Muscle layer of colon (tissue), 2 donors: ENCODE results near the gene PCIF1.
A peak's percentile ranks its signal among the peaks of the same experiment; 100 is the strongest.
"Not testable (repeated sequence)": the region's sequence is repeated elsewhere in the genome, so short reads cannot be mapped to it uniquely, and the experiment has no call there.

ENCODE experiments used
- H3K27ac ChIP-seq: one replicate; pipeline ENCODE4 v1.7.0; 2013; ENCODE audit warnings: low read depth, mild to moderate bottlenecking, low read length, moderate library complexity
- H3K27me3 ChIP-seq, 2 donors: one replicate each; pipeline ENCODE4 v1.7.0; 2013; ENCODE audit warnings: low read length in 2 of 2, mild to moderate bottlenecking in 2 of 2; ENCODE audit not compliant: insufficient read depth in 2 of 2, control insufficient read depth in 1 of 2
- H3K36me3 ChIP-seq: one replicate; pipeline ENCODE4 v1.7.0; 2013; ENCODE audit warnings: mild to moderate bottlenecking, low read length; ENCODE audit not compliant: insufficient read depth
- H3K4me1 ChIP-seq: one replicate; pipeline ENCODE4 v1.7.0; 2013; ENCODE audit warnings: mild to moderate bottlenecking, low read length; ENCODE audit not compliant: insufficient read depth
- H3K4me3 ChIP-seq, 2 donors: one replicate each; pipeline ENCODE4 v1.7.0; 2013; ENCODE audit warnings: low read length in 2 of 2, low read depth in 1 of 2, mild to moderate bottlenecking in 1 of 2, moderate library complexity in 1 of 2
- H3K9ac ChIP-seq: one replicate; pipeline ENCODE4 v1.7.0; 2013; ENCODE audit warnings: low read length
- H3K9me3 ChIP-seq: one replicate; pipeline ENCODE4 v1.7.0; 2013; ENCODE audit warnings: mild to moderate bottlenecking, low read length
- donor health status: abdominal sarcoma.
- donor health status: Adenocarcinoma of cecum.

Gene PCIF1

DNA sequence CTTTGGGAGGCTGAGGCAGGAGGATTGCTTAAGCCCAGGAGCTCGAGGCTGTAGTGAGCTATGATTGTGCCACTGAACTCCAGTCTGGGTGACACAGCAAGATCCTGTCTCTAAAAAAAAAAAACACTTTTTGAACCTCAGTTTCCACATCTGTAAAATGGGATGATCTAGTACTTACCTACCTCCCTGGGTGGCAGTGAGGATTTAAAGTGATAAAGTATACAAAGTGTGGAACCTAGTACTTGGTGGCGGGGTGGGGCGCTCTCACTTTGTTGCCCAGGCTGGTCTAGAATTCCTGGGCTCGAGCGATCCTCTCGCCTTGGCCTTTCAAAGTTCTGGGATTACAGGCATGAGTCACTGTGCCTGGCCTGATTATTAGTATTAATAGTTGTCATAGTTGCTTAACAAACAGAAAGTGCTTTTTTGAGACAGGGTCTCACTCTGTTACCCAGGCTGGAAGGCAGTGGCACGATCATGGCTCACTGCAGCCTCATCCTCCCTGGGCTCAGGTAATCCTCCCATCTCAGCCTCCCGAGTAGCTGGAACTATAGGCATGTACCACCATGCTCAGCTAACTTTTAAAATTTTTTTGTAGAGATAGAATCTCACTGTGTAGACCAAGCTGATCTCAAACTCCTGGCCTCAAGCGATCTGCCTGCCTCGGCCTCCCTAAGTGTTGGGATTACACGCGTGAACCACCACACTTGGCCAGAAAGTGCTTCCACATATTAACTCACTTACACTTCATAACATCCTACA is 15.5 kb upstream of the PCIF1 start:
- Histone ChIP-seq H3K27me3 (no peaks in the 10 kb centered on the region), H3K36me3 (no peaks in the 10 kb centered on the region), H3K27ac (peak overlapping the region; percentile 21), H3K9me3 (no peaks in the 10 kb centered on the region), H3K9ac (no peak overlapping the region), H3K4me1 (peaks cover 1% of the 10 kb centered on the region), H3K4me3 (no peak overlapping the region)

DNA sequence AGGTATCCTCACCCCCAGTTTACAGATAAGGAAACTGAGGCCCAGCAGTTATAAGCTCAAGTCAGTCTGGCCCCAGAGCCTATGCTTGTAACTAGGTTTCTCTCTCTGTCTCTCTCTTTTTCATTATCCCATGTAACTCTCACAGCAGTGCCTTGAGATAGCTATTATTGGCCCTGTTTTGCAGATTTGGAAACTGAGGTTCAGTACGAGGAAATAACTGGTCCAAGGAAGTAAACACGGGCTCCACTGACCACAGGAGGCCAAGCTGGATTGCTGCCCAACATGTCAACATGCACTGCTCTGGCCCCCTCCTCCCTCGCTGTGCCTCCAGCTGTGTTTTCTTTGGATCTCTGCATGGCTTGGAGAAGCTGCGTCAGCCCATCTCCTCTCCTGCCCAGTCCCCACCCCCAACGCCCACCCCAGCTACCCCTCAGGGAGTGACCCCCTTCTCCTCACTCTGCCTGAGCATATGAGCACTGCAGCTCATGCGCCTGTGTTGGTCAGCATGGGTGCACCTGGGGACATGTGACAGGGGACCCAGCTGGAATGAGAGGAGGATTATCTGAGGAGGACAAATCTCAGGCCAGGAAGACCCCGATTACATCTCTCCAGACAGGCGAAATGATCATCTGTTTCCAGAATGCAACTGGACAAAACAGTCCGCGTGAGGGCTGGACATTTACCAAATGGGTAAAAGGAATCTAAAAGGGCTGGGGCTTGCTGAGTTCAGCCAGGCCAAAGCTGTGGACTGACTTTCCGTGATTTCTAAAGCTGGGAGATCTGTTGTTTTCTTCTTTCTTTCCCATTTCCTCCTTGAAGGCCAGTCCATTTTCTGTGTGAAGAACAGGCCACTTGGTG is 14.7 kb upstream of the PCIF1 start:
- H3K9ac ChIP-seq: no peak overlapping the region
- no peak overlapping the region for H3K4me3 ChIP-seq
- no peaks in the 10 kb centered on the region for H3K36me3 ChIP-seq
- peaks cover 9% of the 10 kb centered on the region for H3K4me1 ChIP-seq
- no peaks in the 10 kb centered on the region for H3K27me3 ChIP-seq
- H3K9me3 ChIP-seq: no peaks in the 10 kb centered on the region
- no peak overlapping the region for H3K27ac ChIP-seq

- Histone ChIP-seq H3K4me1 (peaks cover 11% of the 10 kb centered on the region), H3K4me3 (no peak overlapping the region), H3K36me3 (no peaks in the 10 kb centered on the region), H3K9ac (no peak overlapping the region), H3K9me3 (no peaks in the 10 kb centered on the region), H3K27ac (no peak overlapping the region), H3K27me3 (no peaks in the 10 kb centered on the region)
These were observed 13.8 kb upstream of the PCIF1 start for GRCh38 chr20:45920462-45921336.

DNA sequence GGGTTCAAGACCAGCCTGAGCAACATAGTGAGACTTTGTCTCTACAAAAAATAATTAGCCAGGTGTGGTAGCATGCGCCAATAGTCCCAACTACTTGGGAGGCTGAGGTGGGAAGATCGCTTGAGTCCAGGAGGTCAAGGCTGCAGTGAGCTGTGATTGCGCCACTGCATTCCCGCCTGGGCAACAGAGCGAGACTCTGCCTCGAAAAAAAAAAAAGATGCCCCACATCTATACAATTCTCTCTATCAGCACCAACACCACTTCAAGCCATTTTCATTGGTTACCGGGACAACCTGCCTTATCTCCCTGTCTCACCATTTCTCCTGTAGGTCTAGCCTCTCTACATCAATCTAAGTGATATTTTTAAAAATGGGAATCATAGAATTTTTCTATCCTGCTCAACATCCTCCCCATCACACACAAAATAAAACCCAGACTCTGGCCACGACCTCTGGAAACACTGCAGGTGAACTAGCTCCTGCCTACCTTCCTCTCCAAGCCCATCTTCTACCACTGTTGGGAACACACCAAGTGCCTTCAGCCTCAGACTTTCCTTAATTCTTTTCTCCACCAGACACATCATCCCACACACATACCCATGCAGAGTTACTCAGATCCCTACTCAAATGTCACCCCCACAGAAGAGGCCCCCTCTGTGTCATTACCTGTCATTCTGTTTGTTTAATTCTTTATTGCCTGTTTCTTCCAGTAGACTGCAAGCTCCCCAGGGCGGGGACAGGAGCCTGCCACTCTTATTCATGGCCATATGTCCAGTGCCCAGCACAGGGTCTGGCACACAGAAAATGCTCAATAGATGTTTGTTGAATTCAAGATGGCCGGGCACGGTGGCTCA is 12.9 kb upstream of the PCIF1 start:
- Histone ChIP-seq H3K27ac (no peak overlapping the region), H3K9ac (no peak overlapping the region), H3K9me3 (no peaks in the 10 kb centered on the region), H3K36me3 (no peaks in the 10 kb centered on the region), H3K4me1 (peaks cover 11% of the 10 kb centered on the region), H3K27me3 (no peaks in the 10 kb centered on the region), H3K4me3 (no peak overlapping the region)

DNA sequence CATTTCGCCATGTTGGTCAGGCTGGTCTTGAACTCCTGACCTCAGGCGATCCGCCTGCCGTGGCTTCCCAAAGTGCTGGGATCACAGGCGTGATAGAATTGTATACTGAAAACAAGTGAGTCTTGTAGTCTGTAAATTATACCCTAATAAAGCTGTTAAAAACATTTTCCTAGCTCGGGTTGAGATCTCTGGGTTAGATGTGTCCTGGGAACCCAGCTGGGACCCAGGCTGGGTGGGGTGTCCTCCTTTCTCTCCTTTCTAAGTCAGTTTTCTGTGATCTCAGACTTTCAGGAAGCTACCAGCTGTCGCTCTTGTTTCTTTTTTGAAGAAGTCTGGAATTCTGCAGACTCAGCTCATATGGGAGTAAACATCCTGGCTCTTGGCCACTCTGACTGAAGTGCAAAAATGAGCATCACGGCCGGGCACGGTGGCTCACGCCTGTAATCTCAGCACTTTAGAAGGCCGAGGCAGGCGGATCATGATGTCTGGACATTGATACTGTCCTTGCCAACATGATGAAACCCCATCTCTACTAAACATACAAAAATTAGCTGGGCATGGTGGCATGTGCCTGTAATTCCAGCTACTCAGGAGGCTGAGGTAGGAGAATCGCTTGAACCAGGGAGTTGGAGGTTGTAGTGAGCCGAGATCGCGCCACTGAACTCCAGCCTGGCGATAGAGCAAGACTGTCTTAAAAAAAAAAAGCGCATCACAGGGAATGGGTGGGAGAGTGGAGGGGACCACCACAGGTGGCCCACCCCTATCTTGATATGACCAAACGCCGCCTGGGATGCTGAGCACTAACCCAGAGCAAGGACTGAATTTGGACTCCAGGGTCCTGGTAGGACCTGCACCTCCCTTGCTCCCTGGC is 9.9 kb upstream of the PCIF1 start:
- Histone ChIP-seq H3K9ac (peak overlapping the region; percentile 4), H3K4me1 (peaks cover 11% of the 10 kb centered on the region), H3K27me3 (no peaks in the 10 kb centered on the region), H3K9me3 (no peaks in the 10 kb centered on the region), H3K27ac (peak overlapping the region; percentile 23), H3K4me3 (no peak overlapping the region), H3K36me3 (no peaks in the 10 kb centered on the region)

DNA sequence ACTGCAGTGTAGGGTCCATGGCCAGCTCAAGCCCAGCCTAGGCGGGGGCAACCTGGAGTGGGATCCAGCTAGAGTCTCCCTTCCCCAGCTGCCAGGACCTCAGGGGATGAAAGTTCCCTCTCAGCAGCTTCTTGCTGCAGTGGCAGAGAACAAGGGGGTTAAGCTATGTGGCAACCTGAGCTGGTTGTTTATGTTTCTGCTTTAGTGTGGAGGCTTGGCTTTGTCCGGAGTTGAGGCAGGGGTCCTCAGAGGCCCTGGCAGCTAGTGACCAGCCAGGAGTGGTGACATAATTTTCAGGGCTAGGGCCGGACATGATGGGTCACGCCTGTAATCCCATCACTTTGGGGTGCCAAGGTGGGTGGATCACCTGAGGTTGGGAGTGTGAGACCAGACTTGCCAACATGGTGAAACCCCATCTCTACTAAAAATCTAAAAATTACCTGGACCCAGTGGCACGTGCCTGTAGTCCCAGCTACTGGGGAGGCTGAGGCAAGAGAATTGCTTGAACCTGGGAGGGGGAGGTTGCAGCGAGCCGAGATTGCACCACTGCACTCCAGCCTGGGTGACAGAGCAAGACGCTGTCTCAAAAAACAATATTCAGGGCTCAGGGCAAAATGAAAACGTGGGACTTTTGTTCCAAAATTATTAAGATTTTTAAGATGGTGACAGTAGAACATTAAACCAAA is 8.5 kb upstream of the PCIF1 start:
- Histone ChIP-seq H3K9ac (no peak overlapping the region), H3K4me1 (peaks cover 11% of the 10 kb centered on the region), H3K4me3 (no peak overlapping the region), H3K27me3 (no peaks in the 10 kb centered on the region), H3K27ac (no peak overlapping the region), H3K9me3 (no peaks in the 10 kb centered on the region), H3K36me3 (no peaks in the 10 kb centered on the region)

GRCh38 chr20:45926731-45927070 is 7.8 kb upstream of the PCIF1 start:
- Histone ChIP-seq H3K4me3 (no peak overlapping the region), H3K36me3 (no peaks in the 10 kb centered on the region), H3K9me3 (no peaks in the 10 kb centered on the region), H3K9ac (no peak overlapping the region), H3K27ac (no peak overlapping the region), H3K4me1 (peaks cover 11% of the 10 kb centered on the region), H3K27me3 (no peaks in the 10 kb centered on the region)

DNA sequence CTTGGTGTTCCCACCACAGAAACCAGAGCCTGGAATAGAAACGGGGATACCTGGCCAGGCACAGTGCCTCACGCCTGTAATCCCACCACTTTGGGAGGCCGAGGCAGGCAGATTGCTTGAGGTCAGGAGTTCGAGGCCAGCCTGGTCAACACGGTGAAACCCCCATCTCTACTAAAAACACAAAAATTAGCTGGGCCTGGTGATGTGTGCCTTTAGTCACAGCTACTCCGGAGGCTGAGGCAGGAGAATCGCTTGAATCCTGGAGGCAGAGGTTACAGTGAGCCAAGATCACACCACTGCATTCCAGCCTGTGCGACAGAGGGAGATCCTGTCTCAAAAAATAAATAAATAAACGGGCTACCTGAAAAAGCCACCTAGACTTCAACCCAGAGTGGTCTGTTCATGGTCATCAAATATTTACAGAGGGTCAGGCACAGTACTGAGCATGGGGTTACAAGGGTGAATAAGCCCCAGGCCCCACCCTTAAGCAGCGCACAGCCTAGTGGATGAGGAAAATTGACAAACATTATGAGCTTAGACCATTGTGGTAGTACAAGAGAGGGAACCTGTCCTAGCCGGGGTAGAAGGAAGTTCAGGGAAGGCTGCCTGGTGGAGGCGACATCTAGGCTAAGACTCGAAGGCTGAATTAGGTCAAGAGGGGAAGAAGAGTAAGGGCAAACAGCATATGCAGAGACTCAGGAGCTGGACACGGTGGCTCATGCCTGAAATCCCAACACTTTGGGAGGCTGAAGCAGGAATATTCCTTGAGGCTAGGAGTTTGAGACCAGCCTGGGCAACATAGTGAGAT is 7.2 kb upstream of the PCIF1 start:
- H3K9ac ChIP-seq: no peak overlapping the region
- H3K36me3 ChIP-seq: no peaks in the 10 kb centered on the region
- no peak overlapping the region for H3K27ac ChIP-seq
- no peaks in the 10 kb centered on the region for H3K9me3 ChIP-seq
- no peaks in the 10 kb centered on the region for H3K27me3 ChIP-seq
- H3K4me1 ChIP-seq: peaks cover 11% of the 10 kb centered on the region
- no peak overlapping the region for H3K4me3 ChIP-seq

DNA sequence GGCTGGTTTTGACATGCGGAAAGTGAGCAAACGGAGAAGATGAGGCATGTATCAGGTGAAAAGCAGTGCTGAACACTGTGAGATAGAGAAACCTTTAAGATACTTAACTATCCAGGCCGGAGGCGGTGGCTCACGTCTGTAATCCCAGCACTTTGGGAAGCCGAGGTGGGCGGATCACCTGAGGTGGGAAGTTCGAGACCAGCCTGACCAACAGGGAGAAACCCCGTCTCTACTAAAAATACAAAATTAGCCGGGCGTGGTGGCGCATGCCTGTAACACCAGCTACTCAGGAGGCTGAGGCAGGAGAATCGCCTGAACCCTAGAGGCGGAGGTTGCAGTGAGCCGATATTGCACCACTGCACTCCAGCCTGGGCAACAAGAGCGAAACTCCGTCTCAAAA is 2.8 kb upstream of the PCIF1 start:
- H3K9ac ChIP-seq, H3K27ac ChIP-seq, H3K4me3 ChIP-seq: not testable (repeated sequence)

More for the DNA sequence above, 2.8 kb upstream of the PCIF1 start:
- not testable (repeated sequence) for H3K36me3 ChIP-seq, H3K27me3 ChIP-seq, H3K9me3 ChIP-seq, H3K4me1 ChIP-seq
